Measurements from ENCODE around the gene LOC101059915.
"Not testable (repeated sequence)": the region's sequence is repeated elsewhere in the genome, so short reads cannot be mapped to it uniquely, and the experiment has no call there.

Gene LOC101059915

DNA sequence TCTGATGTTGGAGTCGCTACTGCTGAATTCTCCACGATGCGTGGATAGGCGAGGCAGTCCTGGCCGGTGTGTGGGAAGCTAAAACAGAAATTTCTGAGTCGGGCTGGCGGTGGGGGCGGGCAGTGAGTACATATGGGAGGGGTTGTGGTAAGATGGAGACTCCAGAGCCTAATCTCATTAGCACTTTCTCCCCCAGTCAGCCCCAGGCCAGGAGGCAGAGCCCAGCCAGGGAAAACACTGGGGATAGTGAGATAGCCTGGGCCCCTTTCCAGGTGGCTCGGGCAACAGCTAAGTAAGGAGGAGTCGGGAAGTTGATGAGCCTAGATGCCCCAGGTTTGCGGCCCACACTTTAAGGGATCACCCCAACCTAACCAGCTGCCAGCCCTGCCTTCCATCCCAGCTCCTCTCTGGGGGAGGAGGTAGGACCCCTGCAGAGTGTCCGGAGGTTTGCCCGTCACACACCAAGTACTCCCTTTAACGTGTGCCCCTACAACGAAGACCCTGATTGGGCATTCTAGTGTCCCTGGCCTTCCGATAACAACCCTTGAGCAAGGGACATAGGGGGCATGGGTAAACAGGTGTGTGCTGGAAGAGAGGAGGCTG is 2.4 kb upstream of the LOC101059915 start:
- ChIA-PET POLR2A (ENCODE audit: low non-redundant PET) (no interaction called here), CTCF (no interaction called here)
- DNase-seq (ENCODE audit: low spot score): no peak
- TF ChIP-seq CTCF (conservative IDR thresholded peaks at IDR 0.05; ENCODE audit: low read depth): no peak
- no peak overlapping the region for H3K27ac ChIP-seq

- no peak for DNase-seq (ENCODE audit: low spot score)
- H3K27ac ChIP-seq: no peak overlapping the region
- ChIA-PET POLR2A (ENCODE audit: low non-redundant PET) (no interaction called here), CTCF (no interaction called here)
- TF ChIP-seq CTCF (conservative IDR thresholded peaks at IDR 0.05; ENCODE audit: low read depth): no peak
Measured at GRCh38 chrX:71665747-71666146, 1.6 kb upstream of the LOC101059915 start.

DNA sequence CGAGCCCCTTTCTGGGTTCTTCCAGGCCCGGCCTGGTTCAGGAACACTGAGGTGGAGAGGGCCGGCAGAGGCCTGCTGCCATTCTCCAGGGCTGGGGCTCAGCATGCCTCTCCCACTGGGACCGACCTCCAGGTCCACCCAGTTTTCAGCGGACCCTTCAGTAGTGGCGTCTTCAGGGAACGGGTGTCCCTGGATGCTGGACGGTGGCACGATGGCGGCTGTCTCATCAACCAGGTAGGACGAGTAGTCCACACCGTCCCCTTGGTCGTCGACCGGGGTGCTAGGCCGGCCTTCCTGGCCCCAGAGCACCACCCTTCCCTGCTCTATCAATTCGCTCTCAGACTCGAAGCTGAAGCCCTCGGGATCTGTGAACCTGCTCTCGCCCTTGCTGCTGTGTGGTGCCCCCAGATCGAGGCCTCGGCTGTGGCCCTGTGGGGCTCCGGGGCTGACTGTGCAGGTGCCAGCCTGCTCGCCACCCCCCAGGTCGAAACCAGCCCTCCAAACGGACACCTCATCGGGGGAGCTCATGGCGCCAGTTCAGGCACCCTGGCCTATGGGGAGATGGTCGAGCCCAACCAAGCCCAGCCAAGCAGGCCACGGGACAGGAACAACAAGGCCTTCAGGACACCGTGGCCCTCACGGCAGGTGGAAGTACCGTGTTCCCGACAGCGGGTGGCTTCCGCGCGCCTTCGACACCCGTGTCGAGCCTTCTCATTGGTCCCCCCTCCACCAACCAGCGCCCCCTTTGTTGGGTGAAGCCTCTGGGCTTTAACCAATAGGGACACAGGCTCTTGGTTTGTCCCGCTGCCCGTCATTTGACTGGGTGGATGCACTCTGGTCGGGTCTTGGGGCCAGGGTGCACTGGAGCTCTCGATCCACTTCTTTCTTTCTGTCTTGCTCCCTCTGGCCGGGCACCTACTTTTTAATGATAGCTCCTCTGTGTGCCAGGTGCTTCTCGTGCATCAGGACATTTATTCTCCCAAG is 814 bp upstream of the LOC101059915 start:
- no peak for DNase-seq (ENCODE audit: low spot score)
- TF ChIP-seq CTCF (conservative IDR thresholded peaks at IDR 0.05; ENCODE audit: low read depth): no peak
- H3K27ac ChIP-seq: no peak overlapping the region
- CTCF ChIA-PET: no interaction called here
- POLR2A ChIA-PET (ENCODE audit: low non-redundant PET): no interaction called here

- TF ChIP-seq CTCF (conservative IDR thresholded peaks at IDR 0.05; ENCODE audit: low read depth): no peak
- no peak overlapping the region for H3K27ac ChIP-seq
- no peak for DNase-seq (ENCODE audit: low spot score)
- CTCF ChIA-PET: no interaction called here
- POLR2A ChIA-PET (ENCODE audit: low non-redundant PET): no interaction called here
Measured at GRCh38 chrX:71668248-71668595, 876 bp downstream of the LOC101059915 start.

- DNase-seq (ENCODE audit: low spot score): no peak
Measured at GRCh38 chrX:71669492-71669891, 2.1 kb downstream of the LOC101059915 start.

DNA sequence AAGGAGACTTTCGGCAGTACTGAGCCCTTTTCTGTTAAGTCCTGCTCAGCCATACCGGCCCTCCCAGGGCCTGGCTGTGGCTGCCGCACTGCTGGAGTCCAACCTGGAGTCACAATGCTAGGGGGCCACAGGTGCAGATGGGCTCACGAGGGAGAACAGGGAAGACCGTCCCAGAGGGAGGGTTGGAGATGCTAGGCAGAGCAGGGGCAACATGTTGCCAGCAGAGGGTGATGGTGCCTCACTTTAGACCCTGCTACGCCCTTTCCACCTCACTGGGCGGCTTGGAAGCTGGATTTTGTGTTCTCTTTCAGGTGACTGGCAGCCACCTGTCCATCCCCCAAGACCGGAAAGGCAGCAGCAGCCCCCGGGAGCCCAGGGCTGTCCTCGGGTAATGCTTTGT is 2.6 kb downstream of the LOC101059915 start:
- CTCF ChIA-PET; POLR2A ChIA-PET (ENCODE audit: low non-redundant PET); H3K27ac ChIP-seq: not testable (repeated sequence)
- peak; percentile 9 for DNase-seq (ENCODE audit: low spot score)

More at GRCh38 chrX:71669492-71669891, 2.1 kb downstream of the LOC101059915 start:
- CTCF ChIA-PET: no interaction called here
- POLR2A ChIA-PET (ENCODE audit: low non-redundant PET): no interaction called here
- no peak for TF ChIP-seq CTCF (conservative IDR thresholded peaks at IDR 0.05; ENCODE audit: low read depth)
- H3K27ac ChIP-seq: no peak overlapping the region

All from RWPE1 (cell line).